GM23338 (cell line): ENCODE measurements around the gene XIRP2. TPM values are rescaled to one million over a fixed set of nuclear protein-coding genes. Genes with fewer than 3 reads are reported as not detected.
A peak's percentile ranks its signal among the peaks of the same experiment; 100 is the strongest.

Experiments
- ATAC-seq: fragments of 200-7000 bp; cut with Tn5 transposase; 3 replicates; pipeline ENCODE4 v1.9.1; 2020
- DNase-seq: peaks from one replicate; pipeline ENCODE4 v3.0.0-alpha.2; 2015; ENCODE audit warnings: low spot score
- H2AFZ ChIP-seq: fragments of 200-600 bp; sonication (generic); 2 replicates; pipeline ENCODE4 v1.8.0; 2016; ENCODE audit warnings: antibody characterized with exemption, mild to moderate bottlenecking, moderate library complexity
- H3F3A ChIP-seq: fragments of 200-600 bp; sonication (generic); replicated peaks from 2 replicates; pipeline ENCODE4 v1.8.0; 2017; ENCODE audit warnings: antibody characterized with exemption, mixed run types, low read depth
- H3K27ac ChIP-seq: fragments of 200-600 bp; sonication (generic); 2 replicates; pipeline ENCODE4 v1.6.1; 2016; ENCODE audit warnings: low read depth
- H3K27me3 ChIP-seq: fragments of 200-600 bp; sonication (generic); 2 replicates; pipeline ENCODE4 v1.8.0; 2016; ENCODE audit warnings: mild to moderate bottlenecking, mixed run types, moderate library complexity; ENCODE audit not compliant: insufficient read depth
- H3K36me3 ChIP-seq: fragments of 200-600 bp; sonication (generic); 2 replicates; pipeline ENCODE4 v1.8.0; 2016; ENCODE audit warnings: mild to moderate bottlenecking; ENCODE audit not compliant: insufficient read depth
- H3K4me1 ChIP-seq: fragments of 200-600 bp; sonication (generic); 2 replicates; pipeline ENCODE4 v1.8.0; 2016; ENCODE audit warnings: mild to moderate bottlenecking, moderate library complexity; ENCODE audit not compliant: insufficient read depth
- H3K4me2 ChIP-seq: fragments of 200-600 bp; sonication (generic); 2 replicates; pipeline ENCODE4 v1.7.1; 2017; ENCODE audit warnings: mixed run types
- H3K4me3 ChIP-seq: fragments of 200-600 bp; sonication (generic); 2 replicates; pipeline ENCODE4 v1.6.1; 2016; ENCODE audit warnings: mixed run types
- H3K79me2 ChIP-seq: fragments of 200-600 bp; sonication (generic); replicated peaks from 2 replicates; pipeline ENCODE4 v1.8.0; 2017; ENCODE audit warnings: mild to moderate bottlenecking; ENCODE audit not compliant: insufficient read depth
- H3K9me2 ChIP-seq: fragments of 200-600 bp; sonication (generic); 2 replicates; pipeline ENCODE4 v1.8.0; 2017; ENCODE audit not compliant: insufficient read depth
- H4K20me1 ChIP-seq: fragments of 200-600 bp; sonication (generic); replicated peaks from 2 replicates; pipeline ENCODE4 v1.8.0; 2017; ENCODE audit warnings: mild to moderate bottlenecking; ENCODE audit not compliant: insufficient read depth
- H3K27ac Mint-ChIP-seq: 2 replicates; pipeline ENCODE4 v1.8.0; 2020; ENCODE audit warnings: inconsistent platforms, mild to moderate bottlenecking, moderate library complexity, mixed read lengths
- H3K27me3 Mint-ChIP-seq: 3 replicates; pipeline ENCODE4 v1.8.0; 2022; ENCODE audit warnings: low read depth, mild to moderate bottlenecking, moderate library complexity, mixed read lengths, inconsistent platforms; ENCODE audit not compliant: insufficient read depth, poor library complexity
- H3K36me3 Mint-ChIP-seq: 3 replicates; pipeline ENCODE4 v1.8.0; 2021; ENCODE audit warnings: low read depth, mild to moderate bottlenecking, inconsistent platforms, moderate library complexity, mixed read lengths
- H3K4me1 Mint-ChIP-seq: 3 replicates; pipeline ENCODE4 v1.8.0; 2020; ENCODE audit warnings: mild to moderate bottlenecking, inconsistent platforms, mixed read lengths
- H3K4me3 Mint-ChIP-seq: 3 replicates; pipeline ENCODE4 v1.8.0; 2021; ENCODE audit warnings: moderate library complexity, mild to moderate bottlenecking, inconsistent platforms, mixed read lengths
- H3K9me3 Mint-ChIP-seq: 3 replicates; pipeline ENCODE4 v1.8.0; 2020; ENCODE audit warnings: moderate library complexity, mild to moderate bottlenecking, inconsistent platforms, mixed read lengths
- CREB1 ChIP-seq: fragments of 250-450 bp; sonication (Bioruptor Pico); IDR thresholded peaks from 2 replicates; pipeline ENCODE4 v1.5.0; 2020; ENCODE audit warnings: low read depth, mild to moderate bottlenecking, moderate library complexity
- CTCF ChIP-seq, 2 experiments: fragments of 200-600 bp in 1 of 2; sonication (generic) in 1 of 2; conservative IDR thresholded peaks; 2 replicates each; pipeline versions ENCODE4 v1.5.1 to v1.6.1; 2016 to 2017; ENCODE audit warnings: antibody characterized with exemption in 2 of 2, low read depth in 2 of 2, mild to moderate bottlenecking in 2 of 2, moderate library complexity in 1 of 2
- ETS1 ChIP-seq: IDR thresholded peaks from 2 replicates; pipeline ENCODE4 v1.6.1; 2016; ENCODE audit warnings: antibody characterized with exemption
- EZH2 ChIP-seq: fragments of 200-600 bp; sonication (generic); IDR thresholded peaks from one replicate; pipeline ENCODE4 v1.8.0; 2017; ENCODE audit warnings: antibody characterized with exemption, mild to moderate bottlenecking, low read depth; ENCODE audit not compliant: unreplicated experiment
- EZH2phosphoT487 ChIP-seq: fragments of 200-600 bp; sonication (generic); IDR thresholded peaks from one replicate; pipeline ENCODE4 v1.8.1; 2018; ENCODE audit warnings: antibody characterized with exemption; ENCODE audit not compliant: unreplicated experiment
- JUNB ChIP-seq: IDR thresholded peaks from one replicate; pipeline ENCODE4 v1.6.1; 2016; ENCODE audit warnings: antibody characterized with exemption; ENCODE audit not compliant: unreplicated experiment
- NANOG ChIP-seq: IDR thresholded peaks from 2 replicates; pipeline ENCODE4 v1.6.1; 2016; ENCODE audit warnings: antibody characterized with exemption, borderline replicate concordance
- POLR2AphosphoS5 ChIP-seq: IDR thresholded peaks from 2 replicates; pipeline ENCODE4 v1.6.1; 2016; ENCODE audit warnings: antibody characterized with exemption, low read depth
- REST ChIP-seq: IDR thresholded peaks from one replicate; pipeline ENCODE4 v1.6.1; 2018; ENCODE audit warnings: antibody characterized with exemption; ENCODE audit not compliant: unreplicated experiment
- STAT1 ChIP-seq: IDR thresholded peaks from one replicate; pipeline ENCODE4 v1.6.1; 2016; ENCODE audit warnings: antibody characterized with exemption; ENCODE audit not compliant: unreplicated experiment
- ZNF114 ChIP-seq: fragments of 250-450 bp; sonication (Bioruptor Pico); IDR thresholded peaks from 2 replicates; pipeline ENCODE4 v1.5.0; 2020; ENCODE audit warnings: mild to moderate bottlenecking, moderate library complexity
- ZNF331 ChIP-seq: fragments of 250-450 bp; sonication (Bioruptor Pico); IDR thresholded peaks from 2 replicates; pipeline ENCODE4 v1.5.0; 2020; ENCODE audit warnings: low read depth, mild to moderate bottlenecking, moderate library complexity
- ZNF462 ChIP-seq: fragments of 250-450 bp; sonication (Bioruptor Pico); IDR thresholded peaks from 2 replicates; pipeline ENCODE4 v1.5.0; 2020; ENCODE audit warnings: mild to moderate bottlenecking, moderate library complexity
- polyA plus RNA-seq: library from polyadenylated mRNA; unstranded; fragments of >200 nt; fragmentation: Nextera tagmentation; extraction: Ambion mirVana; gene quantifications from 2 replicates; pipeline ENCODE4 v1.2.1, GENCODE V29; 2016
- total RNA-seq: library from RNA; depleted of rRNA; stranded (reverse); fragments of >200 nt; shearing (Covaris generic); gene quantifications from 2 replicates; pipeline ENCODE4 v1.2.3, GENCODE V29; 2014

The XIRP2 gene
- total and polyA plus RNA-seq, 2 experiments from 2014 or later, result 0.17 to 0.31 TPM

GRCh38 chr2:166841152-166841551 lies 47.1 kb upstream of the XIRP2 start:
- Histone ChIP-seq H3K4me2 (no peak overlapping the region), H2AFZ (no peak overlapping the region), H3K9me2 (no peaks in the 10 kb centered on the region; the same call in 1 of the 2 replicates), H4K20me1 (no peaks in the 10 kb centered on the region), H3K4me3 (no peak overlapping the region), H3K79me2 (no peaks in the 10 kb centered on the region), H3K27ac (no peak overlapping the region), H3F3A (no peaks in the 10 kb centered on the region), H3K27me3 (no peaks in the 10 kb centered on the region), H3K4me1 (peaks cover 17% of the 10 kb centered on the region), H3K36me3 (no peaks in the 10 kb centered on the region)
- Mint-ChIP-seq H3K36me3 (no peaks in the 10 kb centered on the region), H3K27me3 (no peaks in the 10 kb centered on the region), H3K9me3 (no peaks in the 10 kb centered on the region), H3K4me3 (no peak overlapping the region), H3K27ac (peak overlapping the region; percentile 83), H3K4me1 (peaks cover 14% of the 10 kb centered on the region)
- DNase-seq (peak; percentile 22), ATAC-seq (peak; percentile 70)
- TF ChIP-seq POLR2AphosphoS5, result no peak
- TF ChIP-seq ZNF114 (CRISPR knock-in tag), result no peak
- TF ChIP-seq NANOG, result no peak
- no peak for TF ChIP-seq CTCF (conservative IDR thresholded peaks at IDR 0.05; ENCODE audit: low read depth in 2 of 2)
- TF ChIP-seq EZH2, result no peak
- no peak for TF ChIP-seq ETS1
- TF ChIP-seq ZNF462 (CRISPR knock-in tag), result no peak
- TF ChIP-seq REST, result no peak
- TF ChIP-seq STAT1, result no peak
- no peak for TF ChIP-seq EZH2phosphoT487
- TF ChIP-seq CREB1 (CRISPR knock-in tag), result no peak
- TF ChIP-seq ZNF331 (CRISPR knock-in tag), result no peak
- TF ChIP-seq JUNB, result no peak
